Keratinocyte (primary cell): ENCODE results near the gene VPS11. TPM values are rescaled to one million over a fixed set of nuclear protein-coding genes. Genes with fewer than 3 reads are reported as not detected.

ENCODE experiments used
- DNase-seq: peaks from one replicate; pipeline ENCODE4 v3.0.0-alpha.2; 2011; ENCODE audit warnings: low read depth, missing footprints, low spot score
- FAIRE-seq: peaks from 2 replicates; lab custom pipeline; 2011; peaks lifted over from hg19 to GRCh38; lab: Jason Lieb, UNC
- H2AFZ ChIP-seq: 2 replicates; pipeline ENCODE4 v1.6.0; 2012; ENCODE audit warnings: low read length, control low read depth, inconsistent platforms; ENCODE audit not compliant: control insufficient read depth
- H3K27ac ChIP-seq: 2 replicates; pipeline ENCODE4 v1.5.1; 2011; ENCODE audit warnings: low read length; ENCODE audit not compliant: control insufficient read depth, insufficient read depth
- H3K27me3 ChIP-seq: 3 replicates; pipeline ENCODE4 v1.6.0; 2011; ENCODE audit warnings: low read length; ENCODE audit not compliant: control insufficient read depth, insufficient read depth; ENCODE audit errors: extremely low read depth
- H3K36me3 ChIP-seq, 2 experiments: 2 replicates in 1 of 2; 3 replicates in 1 of 2; pipeline ENCODE4 v1.5.1; 2011; ENCODE audit warnings: low read length in 2 of 2, mild to moderate bottlenecking in 1 of 2; ENCODE audit not compliant: control insufficient read depth in 2 of 2, insufficient read depth in 2 of 2; ENCODE audit errors: extremely low read depth in 1 of 2
- H3K4me1 ChIP-seq: 3 replicates; pipeline ENCODE4 v1.5.1; 2011; ENCODE audit warnings: low read length; ENCODE audit not compliant: control insufficient read depth, insufficient read depth; ENCODE audit errors: extremely low read depth
- H3K4me2 ChIP-seq: 3 replicates; pipeline ENCODE4 v1.6.0; 2011; ENCODE audit warnings: low read depth, low read length; ENCODE audit not compliant: control insufficient read depth, insufficient read depth; ENCODE audit errors: extremely low read depth
- H3K4me3 ChIP-seq, 3 experiments: fragments of 200-600 bp in 1 of 3; sonication (generic) in 1 of 3; 2 replicates in 2 of 3; 3 replicates in 1 of 3; pipeline ENCODE4 v1.5.1; 2011 to 2016; ENCODE audit warnings: low read length in 3 of 3, mild to moderate bottlenecking in 3 of 3, control low read depth in 2 of 3, inconsistent platforms in 1 of 3, low read depth in 1 of 3, mixed read lengths in 1 of 3, mixed run types in 1 of 3, moderate library complexity in 1 of 3; ENCODE audit not compliant: control insufficient read depth in 2 of 3, insufficient read depth in 2 of 3; ENCODE audit errors: extremely low read depth in 1 of 3
- H3K79me2 ChIP-seq: 2 replicates; pipeline ENCODE4 v1.6.0; 2012; ENCODE audit warnings: low read length; ENCODE audit not compliant: control insufficient read depth, insufficient read depth
- H3K9ac ChIP-seq: 3 replicates; pipeline ENCODE4 v1.6.0; 2011; ENCODE audit warnings: low read length; ENCODE audit not compliant: control insufficient read depth, insufficient read depth; ENCODE audit errors: extremely low read depth
- H3K9me1 ChIP-seq: 3 replicates; pipeline ENCODE4 v1.6.0; 2011; ENCODE audit warnings: low read length; ENCODE audit not compliant: control insufficient read depth, insufficient read depth; ENCODE audit errors: extremely low read depth
- H3K9me3 ChIP-seq: 2 replicates; pipeline ENCODE4 v1.5.1; 2012; ENCODE audit warnings: low read depth, low read length; ENCODE audit not compliant: control insufficient read depth
- H4K20me1 ChIP-seq: 3 replicates; pipeline ENCODE4 v1.6.0; 2011; ENCODE audit warnings: low read length; ENCODE audit not compliant: control insufficient read depth, insufficient read depth; ENCODE audit errors: extremely low read depth
- EZH2 ChIP-seq: IDR thresholded peaks from one replicate; pipeline ENCODE4 v1.6.1; 2012; ENCODE audit warnings: inconsistent platforms, mild to moderate bottlenecking, low read length, moderate library complexity
- dilution Hi-C: fragments of 300-500 bp; cut with MboI; formaldehyde crosslinking; loops from one replicate; pipeline ENCODE4 v1.7.0; 2020; ENCODE audit warnings: low sequenced_read_pairs; ENCODE audit not compliant: extremely low pct_ligation_motif_present
- polyA plus RNA-seq, 5 experiments: library from polyadenylated mRNA; depleted of rRNA in 3 of 5; stranded (reverse) in 3 of 5; stranded (forward) in 1 of 5; unstranded in 1 of 5; fragments of >200 nt; gene quantifications; 1 replicate in 1 of 5; 2 replicates in 3 of 5; 3 replicates in 1 of 5; pipeline versions ENCODE4 v1.2.1 to v1.2.3, GENCODE V29; 2011 to 2012; ENCODE audit warnings: missing spikeins in 2 of 5, low read depth in 1 of 5, low replicate concordance in 1 of 5
- TF ChIP-seq, protein P1 (sequence below), 3 experiments: IDR thresholded peaks in 1 of 3; conservative IDR thresholded peaks in 1 of 3; optimal IDR thresholded peaks in 1 of 3; 2 replicates in 2 of 3; 3 replicates in 1 of 3; pipeline versions ENCODE3 to v1.5.1; 2011; ENCODE audit warnings: low read length in 3 of 3, mild to moderate bottlenecking in 3 of 3, moderate library complexity in 2 of 3, control low read depth in 1 of 3, inconsistent platforms in 1 of 3; ENCODE audit not compliant: insufficient read depth in 2 of 3; ENCODE audit errors: extremely low read depth in 1 of 3

Gene VPS11
- polyA plus RNA-seq, 1 donor (not counting 4 experiments of a cell fraction or from before 2014, with no cell fraction given), result 12.1 TPM

DNA sequence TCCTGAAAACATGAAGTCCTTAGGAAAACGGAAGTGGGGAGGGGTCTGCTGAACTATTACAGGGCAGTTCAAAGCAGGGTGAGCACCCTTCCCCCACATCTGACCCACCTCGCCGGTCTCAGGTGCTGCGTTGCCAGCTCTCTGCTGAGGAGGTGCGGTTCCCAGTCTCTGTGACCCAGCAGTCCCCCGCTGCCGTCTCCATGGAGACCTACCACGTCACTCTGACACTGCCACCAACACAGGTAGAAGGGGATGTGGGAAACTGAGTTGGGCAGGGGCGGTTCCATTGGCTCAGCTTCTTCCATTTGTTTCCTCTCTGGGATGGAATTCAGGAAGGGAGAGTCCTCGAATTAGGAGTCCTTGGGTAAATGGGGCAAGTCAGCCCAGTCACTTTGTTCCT, 42.8 kb downstream of the VPS11 start:
- Histone ChIP-seq H3K9me1 (peaks cover 8% of the 10 kb centered on the region), H3K4me3 (no peak overlapping the region), H3K36me3 (peaks cover 7 to 15% of the 10 kb centered on the region in 2 experiments), H2AFZ (no peak overlapping the region), H3K9ac (no peak overlapping the region), H4K20me1 (no peaks in the 10 kb centered on the region), H3K79me2 (peaks cover 10% of the 10 kb centered on the region), H3K4me1 (peaks cover 23% of the 10 kb centered on the region), H3K27me3 (no peaks in the 10 kb centered on the region), H3K4me2 (no peak overlapping the region), H3K9me3 (no peaks in the 10 kb centered on the region), H3K27ac (no peak overlapping the region)
- DNase-seq (no peak), FAIRE-seq (no peak)
- TF ChIP-seq EZH2, result no peak
- TF ChIP-seq, protein P1, sequence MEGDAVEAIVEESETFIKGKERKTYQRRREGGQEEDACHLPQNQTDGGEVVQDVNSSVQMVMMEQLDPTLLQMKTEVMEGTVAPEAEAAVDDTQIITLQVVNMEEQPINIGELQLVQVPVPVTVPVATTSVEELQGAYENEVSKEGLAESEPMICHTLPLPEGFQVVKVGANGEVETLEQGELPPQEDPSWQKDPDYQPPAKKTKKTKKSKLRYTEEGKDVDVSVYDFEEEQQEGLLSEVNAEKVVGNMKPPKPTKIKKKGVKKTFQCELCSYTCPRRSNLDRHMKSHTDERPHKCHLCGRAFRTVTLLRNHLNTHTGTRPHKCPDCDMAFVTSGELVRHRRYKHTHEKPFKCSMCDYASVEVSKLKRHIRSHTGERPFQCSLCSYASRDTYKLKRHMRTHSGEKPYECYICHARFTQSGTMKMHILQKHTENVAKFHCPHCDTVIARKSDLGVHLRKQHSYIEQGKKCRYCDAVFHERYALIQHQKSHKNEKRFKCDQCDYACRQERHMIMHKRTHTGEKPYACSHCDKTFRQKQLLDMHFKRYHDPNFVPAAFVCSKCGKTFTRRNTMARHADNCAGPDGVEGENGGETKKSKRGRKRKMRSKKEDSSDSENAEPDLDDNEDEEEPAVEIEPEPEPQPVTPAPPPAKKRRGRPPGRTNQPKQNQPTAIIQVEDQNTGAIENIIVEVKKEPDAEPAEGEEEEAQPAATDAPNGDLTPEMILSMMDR (optimal IDR thresholded peaks at IDR 0.05 in 1 of 3, IDR thresholded peaks at IDR 0.05 in 1 of 3, conservative IDR thresholded peaks at IDR 0.05 in 1 of 3; ENCODE audit: extremely low read depth in 1 of 3, insufficient read depth in 2 of 3, low read length in 3 of 3), result no peak
- dilution Hi-C loops, result no loop called here

DNA sequence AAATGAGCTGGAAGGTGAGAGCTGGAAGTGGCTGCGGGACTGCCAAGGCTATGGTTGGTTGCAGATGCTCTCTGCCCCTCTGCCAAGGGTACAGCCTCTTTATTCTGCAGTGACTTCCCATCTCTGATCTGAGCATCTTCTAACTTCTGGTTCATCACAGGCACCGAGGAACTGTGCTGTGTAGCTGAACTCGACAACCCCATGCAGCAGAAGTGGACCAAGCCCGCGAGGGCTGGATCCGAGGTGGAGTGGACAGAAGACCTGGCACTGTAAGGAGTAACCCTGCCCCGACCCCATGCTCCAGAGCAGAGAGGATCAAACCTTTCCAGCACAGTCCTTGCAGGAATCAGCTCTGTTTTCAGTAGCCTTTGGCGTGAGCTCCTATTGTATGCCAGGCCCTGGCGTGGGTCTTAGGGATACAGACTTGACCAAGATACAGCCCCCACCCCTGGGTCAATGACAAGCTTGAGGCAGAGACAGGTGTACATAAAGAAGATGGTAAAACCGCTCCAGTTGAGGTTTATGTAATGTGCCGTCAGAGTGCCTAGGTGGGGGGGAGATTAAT, 43.8 kb downstream of the VPS11 start:
- H3K4me2 ChIP-seq, result no peak overlapping the region
- H2AFZ ChIP-seq, result no peak overlapping the region
- peaks cover 7 to 17% of the 10 kb centered on the region in 2 experiments for H3K36me3 ChIP-seq
- H3K4me3 ChIP-seq, result no peak overlapping the region
- no peak overlapping the region for H3K9ac ChIP-seq
- TF ChIP-seq, protein P1 (optimal IDR thresholded peaks at IDR 0.05 in 1 of 3, IDR thresholded peaks at IDR 0.05 in 1 of 3, conservative IDR thresholded peaks at IDR 0.05 in 1 of 3; ENCODE audit: extremely low read depth in 1 of 3, insufficient read depth in 2 of 3, low read length in 3 of 3), result no peak
- TF ChIP-seq EZH2, result no peak
- H3K27ac ChIP-seq, result no peak overlapping the region
- no peak for DNase-seq
- dilution Hi-C loops, result no loop called here
- FAIRE-seq, result no peak
- no peaks in the 10 kb centered on the region for H4K20me1 ChIP-seq
- H3K27me3 ChIP-seq, result no peaks in the 10 kb centered on the region
- H3K79me2 ChIP-seq, result peaks cover 10% of the 10 kb centered on the region
- H3K4me1 ChIP-seq, result peaks cover 22% of the 10 kb centered on the region
- H3K9me3 ChIP-seq, result no peaks in the 10 kb centered on the region
- peaks cover 8% of the 10 kb centered on the region for H3K9me1 ChIP-seq
